OCI-LY3 (cell line): Measurements from ENCODE around the gene ZFYVE9.

Experiments used
- H2AFZ ChIP-seq: fragments of 200-600, 300-600 bp; shearing (Covaris generic); 2 replicates; pipeline ENCODE4 v1.6.0; 2014; ENCODE audit warnings: antibody characterized with exemption, low read depth, low read length
- H3K27ac ChIP-seq: fragments of 200-600, 300-600 bp; sonication (generic); 2 replicates; pipeline ENCODE4 v1.5.1; 2014; ENCODE audit warnings: mild to moderate bottlenecking, low read length, moderate library complexity, mixed read lengths
- H3K27me3 ChIP-seq: fragments of 200-600, 300-600 bp; sonication (generic); 2 replicates; pipeline ENCODE4 v1.6.1; 2014; ENCODE audit warnings: low read depth, low read length, mixed read lengths
- H3K36me3 ChIP-seq: fragments of 200-600, 300-600 bp; sonication (generic); replicated peaks from 2 replicates; pipeline ENCODE3; 2014; ENCODE audit warnings: low read depth, low read length, mixed read lengths
- H3K4me1 ChIP-seq: fragments of 300-600, 200-600 bp; sonication (generic); 2 replicates; pipeline ENCODE4 v1.6.1; 2014; ENCODE audit warnings: low read length, mixed read lengths
- H3K4me2 ChIP-seq: fragments of 200-600, 300-600 bp; sonication (generic); 2 replicates; pipeline ENCODE4 v1.6.1; 2014; ENCODE audit warnings: low read length, mixed read lengths
- H3K4me3 ChIP-seq: fragments of 300-600, 200-600 bp; sonication (generic); 2 replicates; pipeline ENCODE4 v1.5.1; 2014; ENCODE audit warnings: antibody characterized with exemption, mild to moderate bottlenecking, low read length, moderate library complexity
- H3K79me2 ChIP-seq: fragments of 300-600, 200-600 bp; shearing (Covaris generic); 2 replicates; pipeline ENCODE4 v1.6.1; 2014; ENCODE audit warnings: mild to moderate bottlenecking, low read length, mixed read lengths
- H3K9ac ChIP-seq: fragments of 300-600, 200-600 bp; shearing (Covaris generic); 2 replicates; pipeline ENCODE4 v1.6.0; 2014; ENCODE audit warnings: mild to moderate bottlenecking, low read length, moderate library complexity
- H3K9me3 ChIP-seq: fragments of 200-600, 300-600 bp; shearing (Covaris generic); 2 replicates; pipeline ENCODE4 v1.6.1; 2014; ENCODE audit warnings: low read length, mixed read lengths; ENCODE audit not compliant: insufficient read depth
- H4K20me1 ChIP-seq: fragments of 200-600, 300-600 bp; sonication (generic); 2 replicates; pipeline ENCODE4 v1.6.1; 2016; ENCODE audit warnings: low read length, mixed read lengths; ENCODE audit not compliant: insufficient read depth
- EZH2phosphoT487 ChIP-seq: fragments of 200-600 bp; shearing (Covaris generic); IDR thresholded peaks from 2 replicates; pipeline ENCODE4 v1.6.1; 2018; ENCODE audit warnings: antibody characterized with exemption, mixed run types, low read depth
- TF ChIP-seq, protein P1 (sequence below): fragments of 200-600, 300-600 bp; sonication (generic); IDR thresholded peaks from 2 replicates; pipeline ENCODE4 v1.5.1; 2014; ENCODE audit warnings: antibody characterized with exemption, low read length, low read depth

ZFYVE9 gene

DNA sequence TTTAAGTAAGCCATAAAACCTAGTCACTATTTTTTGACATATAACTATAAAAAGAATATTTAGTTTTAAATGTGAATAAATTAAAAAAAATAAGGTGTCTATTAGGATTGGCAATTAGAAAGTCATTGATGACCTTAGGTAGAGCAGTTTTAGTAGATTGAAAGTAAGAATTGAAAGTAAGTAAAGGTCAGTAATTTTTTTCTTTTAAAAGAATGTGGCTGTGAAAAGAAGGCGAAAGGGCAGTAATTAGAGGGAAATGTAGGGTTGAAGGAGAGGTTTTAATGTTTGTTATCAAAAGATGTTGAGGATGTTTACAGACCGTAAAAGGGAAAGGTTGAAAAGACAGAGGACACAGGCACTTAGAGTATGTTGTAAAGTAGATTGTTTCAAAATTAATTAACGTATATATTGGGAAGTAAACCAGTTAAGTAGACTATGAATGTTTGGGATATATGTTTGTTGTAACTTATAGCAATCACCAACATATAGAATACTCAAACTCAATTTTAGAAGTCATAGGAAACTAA, 41.0 kb downstream of the ZFYVE9 start:
- Histone ChIP-seq H3K27me3 (no peaks in the 10 kb centered on the region), H2AFZ (no peak overlapping the region), H3K79me2 (no peaks in the 10 kb centered on the region), H3K36me3 (no peaks in the 10 kb centered on the region), H3K4me1 (no peaks in the 10 kb centered on the region; the same call in 1 of the 2 replicates), H3K4me2 (no peak overlapping the region), H4K20me1 (no peaks in the 10 kb centered on the region), H3K9me3 (no peaks in the 10 kb centered on the region), H3K27ac (no peak overlapping the region), H3K9ac (no peak overlapping the region), H3K4me3 (no peak overlapping the region)
- no peak for TF ChIP-seq EZH2phosphoT487
- TF ChIP-seq, protein P1, sequence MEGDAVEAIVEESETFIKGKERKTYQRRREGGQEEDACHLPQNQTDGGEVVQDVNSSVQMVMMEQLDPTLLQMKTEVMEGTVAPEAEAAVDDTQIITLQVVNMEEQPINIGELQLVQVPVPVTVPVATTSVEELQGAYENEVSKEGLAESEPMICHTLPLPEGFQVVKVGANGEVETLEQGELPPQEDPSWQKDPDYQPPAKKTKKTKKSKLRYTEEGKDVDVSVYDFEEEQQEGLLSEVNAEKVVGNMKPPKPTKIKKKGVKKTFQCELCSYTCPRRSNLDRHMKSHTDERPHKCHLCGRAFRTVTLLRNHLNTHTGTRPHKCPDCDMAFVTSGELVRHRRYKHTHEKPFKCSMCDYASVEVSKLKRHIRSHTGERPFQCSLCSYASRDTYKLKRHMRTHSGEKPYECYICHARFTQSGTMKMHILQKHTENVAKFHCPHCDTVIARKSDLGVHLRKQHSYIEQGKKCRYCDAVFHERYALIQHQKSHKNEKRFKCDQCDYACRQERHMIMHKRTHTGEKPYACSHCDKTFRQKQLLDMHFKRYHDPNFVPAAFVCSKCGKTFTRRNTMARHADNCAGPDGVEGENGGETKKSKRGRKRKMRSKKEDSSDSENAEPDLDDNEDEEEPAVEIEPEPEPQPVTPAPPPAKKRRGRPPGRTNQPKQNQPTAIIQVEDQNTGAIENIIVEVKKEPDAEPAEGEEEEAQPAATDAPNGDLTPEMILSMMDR = no peak

DNA sequence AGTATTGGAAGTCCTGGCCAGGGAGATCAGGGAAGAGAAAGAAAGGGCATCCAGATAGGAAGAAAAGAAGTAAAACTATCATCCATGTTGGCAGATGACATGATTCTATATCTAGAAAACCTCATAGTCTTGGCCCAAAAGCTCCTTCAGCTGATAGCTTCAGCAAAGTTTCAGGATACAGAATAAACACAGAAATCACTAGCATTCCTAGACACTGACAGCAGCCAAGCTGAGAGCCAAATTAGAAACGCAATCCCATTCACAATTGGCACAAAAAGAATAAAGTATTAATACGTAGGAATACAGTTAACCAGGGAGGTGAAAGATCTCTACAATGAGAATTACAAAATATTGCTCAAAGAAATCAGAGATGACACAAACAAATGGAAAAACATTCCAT, 44.6 kb downstream of the ZFYVE9 start:
- Histone ChIP-seq H3K79me2 (no peaks in the 10 kb centered on the region), H3K9ac (no peak overlapping the region), H3K9me3 (no peaks in the 10 kb centered on the region), H4K20me1 (no peaks in the 10 kb centered on the region), H2AFZ (no peak overlapping the region), H3K36me3 (no peaks in the 10 kb centered on the region), H3K27me3 (no peaks in the 10 kb centered on the region), H3K4me3 (no peak overlapping the region), H3K4me2 (no peak overlapping the region), H3K4me1 (peaks cover 5% of the 10 kb centered on the region; the same call in 1 of the 2 replicates), H3K27ac (no peak overlapping the region)
- TF ChIP-seq, protein P1 = no peak

DNA sequence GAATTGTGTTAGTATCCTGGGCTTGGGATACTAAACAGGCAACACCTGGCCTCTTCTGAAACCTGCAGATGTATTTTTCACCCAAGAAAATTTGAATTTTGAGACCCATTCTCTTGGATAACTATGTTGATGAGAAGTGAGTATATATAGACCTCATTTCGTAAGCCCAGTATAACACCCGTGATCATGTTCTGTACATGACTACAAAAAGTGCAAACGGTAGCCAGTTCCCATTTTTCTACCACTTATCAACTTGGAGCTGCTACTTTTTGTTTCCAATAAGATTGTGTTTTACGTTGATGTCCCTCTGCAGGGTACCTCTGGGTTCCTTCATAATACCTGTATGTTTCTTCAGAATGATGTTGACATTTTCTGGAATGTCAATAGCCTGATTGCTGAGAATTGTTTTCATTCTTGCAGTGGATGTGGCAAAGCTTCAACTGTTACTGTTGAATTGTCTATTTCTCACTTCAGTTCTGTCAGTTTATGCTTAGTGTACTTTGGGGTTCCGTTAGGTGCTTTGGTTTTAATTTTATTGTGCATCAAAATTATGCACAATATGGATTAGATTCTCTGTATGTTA, 48.1 kb downstream of the ZFYVE9 start:
- Histone ChIP-seq H3K27ac (no peak overlapping the region), H3K27me3 (no peaks in the 10 kb centered on the region), H3K9me3 (no peaks in the 10 kb centered on the region), H3K79me2 (no peaks in the 10 kb centered on the region), H3K4me2 (no peak overlapping the region), H3K36me3 (no peaks in the 10 kb centered on the region), H3K4me3 (no peak overlapping the region), H3K4me1 (peaks cover 5% of the 10 kb centered on the region; the same call in 1 of the 2 replicates), H4K20me1 (no peaks in the 10 kb centered on the region), H2AFZ (no peak overlapping the region), H3K9ac (no peak overlapping the region)
- no peak for TF ChIP-seq EZH2phosphoT487
- TF ChIP-seq, protein P1 = no peak

DNA sequence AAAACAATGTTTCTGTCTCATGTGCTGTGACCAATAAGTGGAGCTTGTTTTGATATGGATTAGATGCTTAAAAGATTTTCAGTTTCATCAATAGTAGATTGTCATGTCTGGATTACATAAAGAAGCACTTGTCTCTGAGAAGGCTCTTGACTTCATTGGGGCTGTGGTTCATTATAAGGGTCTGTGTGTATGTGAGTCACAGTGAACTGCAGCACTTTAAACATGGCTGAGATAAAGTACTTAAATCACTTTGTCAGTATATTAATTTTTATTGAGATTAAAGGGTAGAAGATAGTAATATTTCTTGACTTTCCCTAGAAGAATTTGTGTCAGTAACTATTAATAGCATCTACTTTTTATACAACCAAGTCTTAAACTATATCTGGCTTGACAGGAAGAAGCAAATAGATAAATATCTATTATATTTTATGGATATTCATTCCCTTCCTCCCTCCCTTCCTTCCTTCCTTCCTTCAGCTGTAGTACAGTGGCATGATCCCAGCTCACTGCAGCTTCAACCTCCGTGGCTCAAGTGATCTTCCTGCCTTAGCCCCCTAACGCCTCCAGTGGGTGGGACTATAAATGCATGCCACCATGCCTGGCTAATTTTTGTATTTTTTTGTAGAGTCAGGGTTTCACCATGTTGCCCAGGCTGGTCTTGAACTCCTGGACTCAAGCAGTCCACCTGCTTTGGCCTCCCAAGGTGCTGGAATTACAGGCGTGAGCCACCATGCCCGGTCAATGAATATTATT, 48.8 kb downstream of the ZFYVE9 start:
- Histone ChIP-seq H3K4me3 (no peak overlapping the region), H4K20me1 (no peaks in the 10 kb centered on the region), H3K4me2 (no peak overlapping the region), H3K9ac (no peak overlapping the region), H3K79me2 (no peaks in the 10 kb centered on the region), H3K36me3 (no peaks in the 10 kb centered on the region), H3K27me3 (no peaks in the 10 kb centered on the region), H3K4me1 (peaks cover 5% of the 10 kb centered on the region; the same call in 1 of the 2 replicates), H2AFZ (no peak overlapping the region), H3K27ac (no peak overlapping the region), H3K9me3 (no peaks in the 10 kb centered on the region)
- TF ChIP-seq, protein P1 = no peak
- no peak for TF ChIP-seq EZH2phosphoT487
